ENCODE results near the gene MED16.

Gene MED16

GRCh38 chr19:889662-890295 lies 3.2 kb downstream of the MED16 start:
- no peaks in the 10 kb centered on the region for H4K20me1 ChIP-seq (ENCODE audit: insufficient read depth, low read length)
- no peak overlapping the region for H3K4me3 ChIP-seq (ENCODE audit: low read depth, low read length, poor library complexity, severe bottlenecking)
- H3K9me3 ChIP-seq (ENCODE audit: low read length) = no peaks in the 10 kb centered on the region
- peaks cover 4% of the 10 kb centered on the region; the same call in 1 of the 2 replicates for H3F3A ChIP-seq (ENCODE audit: insufficient read depth, low read length)
- no peak overlapping the region for H3K4me2 ChIP-seq (ENCODE audit: low read length)
- TF ChIP-seq CTCF (IDR thresholded peaks at IDR 0.05; ENCODE audit: low read length) = no peak
- no peak for TF ChIP-seq EZH2 (IDR thresholded peaks at IDR 0.05; ENCODE audit: borderline replicate concordance, low read length)
- peaks cover 28% of the 10 kb centered on the region for H3K36me3 ChIP-seq (ENCODE audit: insufficient read depth, low read length)
- H3K79me2 ChIP-seq (ENCODE audit: insufficient read depth, low read length) = no peaks in the 10 kb centered on the region
- H3K27ac ChIP-seq (ENCODE audit: low read depth, low read length, poor library complexity, severe bottlenecking) = no peak overlapping the region
- no peaks in the 10 kb centered on the region for H3K27me3 ChIP-seq (ENCODE audit: insufficient read depth, low read length)
- H2AFZ ChIP-seq (ENCODE audit: low read length) = no peak overlapping the region
- H3K9ac ChIP-seq (ENCODE audit: low read length) = no peak overlapping the region
- peaks cover 14% of the 10 kb centered on the region for H3K4me1 ChIP-seq (ENCODE audit: insufficient read depth, low read length, severe bottlenecking)
- no peaks in the 10 kb centered on the region for H3K9me2 ChIP-seq (ENCODE audit: low read depth, low read length)

GRCh38 chr19:888581-889385 lies 4.2 kb downstream of the MED16 start:
- peaks cover 14% of the 10 kb centered on the region for H3K4me1 ChIP-seq (ENCODE audit: insufficient read depth, low read length, severe bottlenecking)
- no peak for TF ChIP-seq EZH2 (IDR thresholded peaks at IDR 0.05; ENCODE audit: borderline replicate concordance, low read length)
- TF ChIP-seq CTCF (IDR thresholded peaks at IDR 0.05; ENCODE audit: low read length) = no peak

GRCh38 chr19:887599-887998 lies 5.4 kb downstream of the MED16 start:
- Histone ChIP-seq H3K4me1 (ENCODE audit: insufficient read depth, low read length, severe bottlenecking) (peaks cover 14% of the 10 kb centered on the region), H4K20me1 (ENCODE audit: insufficient read depth, low read length) (no peaks in the 10 kb centered on the region), H3K27me3 (ENCODE audit: insufficient read depth, low read length) (no peaks in the 10 kb centered on the region), H3K9ac (ENCODE audit: low read length) (no peak overlapping the region), H2AFZ (ENCODE audit: low read length) (no peak overlapping the region), H3K9me2 (ENCODE audit: low read depth, low read length) (no peaks in the 10 kb centered on the region), H3K79me2 (ENCODE audit: insufficient read depth, low read length) (no peaks in the 10 kb centered on the region), H3K36me3 (ENCODE audit: insufficient read depth, low read length) (peaks cover 43% of the 10 kb centered on the region), H3F3A (ENCODE audit: insufficient read depth, low read length) (peaks cover 4% of the 10 kb centered on the region; the same call in 1 of the 2 replicates), H3K27ac (ENCODE audit: low read depth, low read length, poor library complexity, severe bottlenecking) (no peak overlapping the region), H3K4me2 (ENCODE audit: low read length) (no peak overlapping the region), H3K9me3 (ENCODE audit: low read length) (no peaks in the 10 kb centered on the region), H3K4me3 (ENCODE audit: low read depth, low read length, poor library complexity, severe bottlenecking) (no peak overlapping the region)
- TF ChIP-seq CTCF (IDR thresholded peaks at IDR 0.05; ENCODE audit: low read length) (no peak), EZH2 (IDR thresholded peaks at IDR 0.05; ENCODE audit: borderline replicate concordance, low read length) (no peak)

More at GRCh38 chr19:888581-889385, 4.2 kb downstream of the MED16 start:
- H3K9me3 ChIP-seq (ENCODE audit: low read length) = no peaks in the 10 kb centered on the region
- peak overlapping the region; percentile 68 for H3K27ac ChIP-seq (ENCODE audit: low read depth, low read length, poor library complexity, severe bottlenecking)
- H3F3A ChIP-seq (ENCODE audit: insufficient read depth, low read length) = peaks cover 4% of the 10 kb centered on the region; the same call in 1 of the 2 replicates
- peaks cover 33% of the 10 kb centered on the region for H3K36me3 ChIP-seq (ENCODE audit: insufficient read depth, low read length)
- H2AFZ ChIP-seq (ENCODE audit: low read length) = no peak overlapping the region
- no peak overlapping the region for H3K9ac ChIP-seq (ENCODE audit: low read length)
- H3K4me2 ChIP-seq (ENCODE audit: low read length) = peak overlapping the region; percentile 12; the same call in 1 of the 2 replicates
- no peaks in the 10 kb centered on the region for H3K79me2 ChIP-seq (ENCODE audit: insufficient read depth, low read length)
- no peaks in the 10 kb centered on the region for H3K9me2 ChIP-seq (ENCODE audit: low read depth, low read length)
- H4K20me1 ChIP-seq (ENCODE audit: insufficient read depth, low read length) = no peaks in the 10 kb centered on the region
- H3K27me3 ChIP-seq (ENCODE audit: insufficient read depth, low read length) = no peaks in the 10 kb centered on the region
- no peak overlapping the region for H3K4me3 ChIP-seq (ENCODE audit: low read depth, low read length, poor library complexity, severe bottlenecking)
